ENCODE measurements around the gene C19orf73.
"Not testable (repeated sequence)": the region's sequence is repeated elsewhere in the genome, so short reads cannot be mapped to it uniquely, and the experiment has no call there.

Gene C19orf73

DNA sequence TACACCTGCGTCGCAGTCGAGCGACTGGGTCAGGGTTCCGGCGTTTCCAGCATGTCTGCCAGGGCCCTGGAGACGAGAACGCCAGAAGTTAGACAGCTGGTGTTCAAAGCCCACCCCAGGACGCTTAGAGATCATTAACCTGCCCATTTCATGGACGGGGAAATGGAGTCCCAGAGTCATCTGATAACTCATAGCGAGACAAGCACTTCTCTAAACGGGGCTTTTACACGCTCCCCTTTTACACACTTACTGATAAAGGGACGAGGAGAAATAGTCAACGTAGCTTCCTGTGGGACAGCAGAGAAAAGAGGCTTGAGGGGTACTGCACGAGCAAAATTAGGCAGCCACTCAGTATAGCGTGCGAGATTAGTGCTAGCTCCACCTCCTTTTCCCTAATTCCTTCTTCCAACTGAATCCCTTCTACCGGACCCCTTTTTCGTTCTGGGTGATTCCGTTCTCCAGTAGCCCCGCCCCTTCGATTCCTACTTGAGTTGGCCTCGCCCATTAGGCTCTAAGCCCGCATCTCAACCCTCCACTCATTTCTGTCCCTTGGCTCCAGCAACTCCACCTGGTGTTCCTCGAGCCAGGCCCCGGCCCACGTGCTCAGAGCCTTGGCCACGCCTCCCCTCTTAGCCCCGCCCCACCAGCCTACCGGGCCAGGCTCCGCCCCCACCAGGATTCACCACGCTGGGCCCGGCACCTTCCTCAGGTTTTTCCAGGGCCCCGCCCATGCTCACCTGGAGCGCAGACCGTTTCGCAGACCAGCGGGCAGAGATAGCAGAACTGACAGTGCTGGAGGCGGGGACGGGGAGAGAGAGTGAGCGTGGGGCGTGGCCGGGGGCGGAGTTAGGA, 32.5 kb upstream of the C19orf73 start:
- Mint-ChIP-seq H3K27me3 (peaks cover 97% of the 10 kb centered on the region), H3K4me3 (peak overlapping the region; percentile 89), H3K4me1 (peaks cover 36% of the 10 kb centered on the region), H3K9me3 (peaks cover 18% of the 10 kb centered on the region), H3K36me3 (peaks cover 9% of the 10 kb centered on the region), H3K27ac (no peak overlapping the region)
- ATAC-seq: no peak

DNA sequence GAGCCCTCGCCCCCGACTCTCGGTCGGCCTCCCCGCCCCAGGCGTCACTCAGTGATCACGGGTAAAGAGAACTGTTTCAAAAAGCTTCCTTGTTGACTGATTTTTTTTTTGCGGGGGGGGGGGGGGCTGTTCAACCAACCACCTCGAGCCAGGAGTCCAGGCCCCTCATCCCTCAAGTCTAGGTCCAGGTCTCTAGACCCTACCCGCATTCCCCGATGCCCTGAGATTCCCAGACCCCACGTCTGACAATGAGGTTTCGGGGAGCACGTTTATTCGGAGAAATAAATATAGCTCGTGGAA, 32.0 kb upstream of the C19orf73 start:
- ATAC-seq: no peak
- Mint-ChIP-seq H3K36me3 (peaks cover 9% of the 10 kb centered on the region), H3K27me3 (peaks cover 97% of the 10 kb centered on the region), H3K4me1 (peaks cover 40% of the 10 kb centered on the region), H3K27ac (no peak overlapping the region), H3K9me3 (peaks cover 18% of the 10 kb centered on the region), H3K4me3 (peak overlapping the region; percentile 89)

DNA sequence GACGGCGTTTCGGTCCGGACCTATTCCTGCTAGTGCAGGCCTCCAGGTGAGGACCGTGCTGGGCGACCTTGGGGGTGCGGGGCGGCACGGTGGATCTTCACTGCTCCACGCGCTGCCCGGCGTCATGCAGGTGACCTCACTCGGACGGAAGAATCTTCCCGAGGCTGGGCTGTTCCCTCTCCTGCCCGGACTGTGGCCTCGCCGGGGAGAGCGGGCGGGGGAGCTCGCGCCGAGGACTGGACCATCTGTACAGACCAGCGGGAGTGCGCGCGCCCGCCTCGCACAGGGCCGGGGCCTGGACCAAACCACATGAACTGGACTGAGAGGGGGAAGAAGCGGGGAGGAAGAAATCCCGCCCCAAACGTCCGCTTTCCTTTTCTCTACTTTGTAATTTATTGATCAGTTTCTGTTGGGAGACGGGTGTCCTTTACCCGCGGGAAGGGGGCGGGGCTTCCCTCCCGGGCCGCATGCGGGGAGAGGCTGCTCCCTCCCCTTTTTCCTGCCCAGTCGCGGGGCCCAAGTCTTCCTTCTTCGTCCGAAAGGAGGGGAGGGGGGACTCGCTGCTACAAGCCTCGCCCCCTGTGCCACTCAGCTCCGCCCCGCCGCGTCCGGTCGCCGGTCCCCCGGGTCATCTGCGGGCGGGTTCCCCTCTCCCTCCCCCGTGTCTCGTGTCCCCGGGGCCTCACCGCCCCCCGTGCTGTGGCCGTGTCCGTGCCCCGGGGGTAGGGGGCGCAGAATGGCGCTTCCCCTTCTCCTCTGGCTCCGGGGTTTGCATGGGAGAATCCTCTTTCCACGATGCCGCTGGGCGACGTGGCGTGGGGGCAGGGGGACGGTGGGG, 31.4 kb upstream of the C19orf73 start:
- Mint-ChIP-seq H3K36me3 (peaks cover 9% of the 10 kb centered on the region), H3K27me3 (peaks cover 97% of the 10 kb centered on the region)
- peak; percentile 59 for ATAC-seq

DNA sequence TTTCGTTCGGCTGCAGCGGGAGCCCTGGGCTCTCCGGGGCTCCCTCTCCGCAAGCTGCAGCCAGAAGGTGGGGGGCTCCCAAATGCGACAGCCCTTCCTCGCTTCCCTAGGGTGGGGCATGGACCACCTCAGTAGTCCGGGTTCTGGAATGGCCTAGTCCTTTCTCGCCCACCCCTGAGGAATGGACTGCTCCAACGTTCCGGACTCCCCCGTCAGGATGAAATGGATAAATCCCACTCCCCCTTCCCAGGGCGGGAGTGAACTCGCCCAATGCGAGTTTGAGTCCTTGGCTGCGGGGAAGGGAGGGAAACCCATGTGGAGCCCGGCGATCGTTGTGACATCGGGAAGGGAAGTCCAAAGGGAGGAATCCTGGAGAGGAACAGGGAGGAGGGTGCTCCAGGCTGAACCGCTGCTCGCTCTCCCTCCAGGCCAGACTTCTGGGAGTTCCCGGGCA, 30.7 kb upstream of the C19orf73 start:
- Mint-ChIP-seq H3K36me3 (peaks cover 7% of the 10 kb centered on the region), H3K9me3 (peaks cover 17% of the 10 kb centered on the region), H3K4me1 (peaks cover 45% of the 10 kb centered on the region), H3K27me3 (peaks cover 95% of the 10 kb centered on the region), H3K4me3 (peak overlapping the region; percentile 89), H3K27ac (peak overlapping the region; percentile 70)
- ATAC-seq: no peak

More for the DNA sequence above, 31.4 kb upstream of the C19orf73 start:
- peaks cover 18% of the 10 kb centered on the region for H3K9me3 Mint-ChIP-seq
- H3K4me3 Mint-ChIP-seq: peak overlapping the region; percentile 89
- H3K27ac Mint-ChIP-seq: peak overlapping the region; percentile 70
- H3K4me1 Mint-ChIP-seq: peaks cover 45% of the 10 kb centered on the region

DNA sequence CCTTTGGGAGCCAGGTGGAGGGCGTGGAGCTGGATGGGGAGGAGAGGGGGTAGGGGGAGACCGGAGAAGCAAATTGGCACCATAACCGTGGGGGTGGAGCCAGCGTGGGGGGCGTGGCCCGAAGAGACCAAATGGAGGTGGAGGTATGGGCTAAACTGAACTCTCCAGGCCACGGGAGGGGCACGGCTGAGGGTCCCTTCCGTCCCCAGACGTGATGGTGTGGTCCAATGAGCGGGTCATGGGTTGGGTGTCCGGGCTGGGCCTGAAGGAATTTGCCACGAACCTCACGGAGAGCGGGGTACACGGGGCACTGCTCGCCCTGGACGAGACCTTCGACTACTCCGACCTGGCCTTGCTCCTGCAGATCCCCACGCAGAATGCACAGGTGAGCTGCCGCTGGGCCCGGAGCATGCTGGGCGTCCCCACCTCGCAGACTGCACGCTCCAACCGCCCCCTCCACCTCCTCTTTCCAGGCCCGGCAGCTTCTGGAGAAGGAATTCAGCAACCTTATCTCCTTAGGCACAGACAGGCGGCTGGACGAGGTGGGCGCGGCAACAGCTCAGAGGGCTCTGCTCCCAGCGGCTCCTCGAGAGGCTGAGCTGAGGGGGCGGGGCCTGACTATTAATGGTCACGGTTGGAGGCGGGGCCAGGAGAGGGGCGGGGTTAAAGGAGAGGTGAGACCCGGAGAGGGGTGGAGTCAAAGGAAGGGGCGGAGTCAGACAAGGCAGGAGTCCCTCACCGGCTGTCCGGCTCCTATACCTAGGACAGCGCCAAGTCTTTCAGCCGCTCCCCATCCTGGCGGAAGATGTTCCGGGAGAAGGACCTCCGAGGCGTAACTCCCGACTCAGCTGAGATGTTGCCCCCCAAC, 30.1 kb upstream of the C19orf73 start:
- peak; percentile 55 for ATAC-seq
- H3K4me3 Mint-ChIP-seq: peak overlapping the region; percentile 58
- H3K4me1 Mint-ChIP-seq: peaks cover 45% of the 10 kb centered on the region
- peaks cover 4% of the 10 kb centered on the region for H3K36me3 Mint-ChIP-seq
- H3K9me3 Mint-ChIP-seq: peaks cover 10% of the 10 kb centered on the region
- no peak overlapping the region for H3K27ac Mint-ChIP-seq
- H3K27me3 Mint-ChIP-seq: peaks cover 89% of the 10 kb centered on the region

DNA sequence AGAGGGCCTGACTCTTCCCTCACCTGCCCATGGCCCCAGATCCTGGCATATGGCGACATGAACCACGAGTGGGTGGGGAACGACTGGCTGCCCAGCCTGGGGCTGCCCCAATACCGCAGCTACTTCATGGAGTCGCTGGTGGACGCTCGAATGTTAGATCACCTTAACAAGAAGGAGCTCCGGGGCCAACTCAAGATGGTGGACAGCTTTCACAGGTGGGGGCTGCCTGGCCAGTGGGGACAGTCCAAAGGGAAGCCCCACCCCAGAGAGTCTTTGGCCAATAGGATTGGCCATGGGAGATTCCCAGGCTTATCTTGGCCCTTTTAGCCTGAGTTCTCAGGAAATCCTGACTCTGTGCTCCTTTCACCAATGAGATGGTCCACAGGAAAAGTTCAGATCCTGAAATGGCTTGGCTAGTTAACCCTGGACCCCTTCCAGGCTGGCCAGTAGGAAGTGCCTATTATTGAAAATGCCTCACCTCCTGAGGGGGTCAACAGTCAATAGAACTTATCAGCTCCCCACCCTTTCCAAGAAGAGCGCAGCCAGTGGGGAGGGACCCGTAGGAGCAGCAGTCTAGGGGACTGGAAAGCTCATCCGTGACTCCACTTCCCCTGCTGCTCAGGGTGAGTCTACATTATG, 29.2 kb upstream of the C19orf73 start:
- no peak for ATAC-seq
- peak overlapping the region; percentile 58 for H3K4me3 Mint-ChIP-seq
- H3K4me1 Mint-ChIP-seq: peaks cover 41% of the 10 kb centered on the region
- H3K9me3 Mint-ChIP-seq: peaks cover 5% of the 10 kb centered on the region
- H3K27me3 Mint-ChIP-seq: peaks cover 85% of the 10 kb centered on the region
- H3K36me3 Mint-ChIP-seq: peaks cover 4% of the 10 kb centered on the region
- no peak overlapping the region for H3K27ac Mint-ChIP-seq

GRCh38 chr19:49146408-49146770, 27.4 kb upstream of the C19orf73 start:
- not testable (repeated sequence) for H3K4me3 Mint-ChIP-seq, H3K9me3 Mint-ChIP-seq, ATAC-seq, H3K36me3 Mint-ChIP-seq, H3K27ac Mint-ChIP-seq
- Mint-ChIP-seq H3K4me1 (peaks cover 47% of the 10 kb centered on the region), H3K27me3 (peaks cover 85% of the 10 kb centered on the region)

- Mint-ChIP-seq H3K27ac (no peak overlapping the region), H3K27me3 (peaks cover 88% of the 10 kb centered on the region), H3K9me3 (peaks cover 2% of the 10 kb centered on the region), H3K4me1 (peaks cover 45% of the 10 kb centered on the region), H3K4me3 (no peak overlapping the region), H3K36me3 (peaks cover 4% of the 10 kb centered on the region)
- peak; percentile 31 for ATAC-seq
These were observed 26.8 kb upstream of the C19orf73 start for GRCh38 chr19:49145573-49146407.

- Mint-ChIP-seq H3K27ac (no peak overlapping the region), H3K27me3 (peaks cover 62% of the 10 kb centered on the region)
These were observed 24.0 kb upstream of the C19orf73 start for GRCh38 chr19:49142866-49143335.

DNA sequence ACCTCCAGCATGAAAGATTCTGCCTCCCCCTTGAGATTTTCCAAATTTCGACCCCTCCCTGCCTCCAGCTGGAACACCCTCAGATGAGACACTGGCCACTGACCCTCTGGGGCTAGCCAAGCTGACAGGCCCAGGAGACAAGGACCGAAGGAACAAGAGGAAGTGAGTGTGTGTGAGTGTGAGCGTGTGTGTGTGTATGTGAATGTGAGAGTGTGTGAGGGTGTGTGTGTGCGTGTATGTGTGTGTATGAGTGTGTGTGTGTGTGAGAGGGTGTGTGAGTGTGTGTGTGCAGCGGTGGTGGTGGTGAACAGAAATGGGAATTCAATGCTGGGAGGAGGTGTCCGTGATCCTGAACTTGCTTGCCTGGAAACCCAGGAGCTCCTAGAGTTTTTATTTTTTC, 22.4 kb upstream of the C19orf73 start:
- Mint-ChIP-seq H3K9me3 (no peaks in the 10 kb centered on the region), H3K27ac (no peak overlapping the region), H3K27me3 (peaks cover 62% of the 10 kb centered on the region), H3K4me3 (no peak overlapping the region), H3K36me3 (peaks cover 4% of the 10 kb centered on the region), H3K4me1 (peaks cover 24% of the 10 kb centered on the region)
- ATAC-seq: no peak

More at GRCh38 chr19:49142866-49143335, 24.0 kb upstream of the C19orf73 start:
- Mint-ChIP-seq H3K4me3 (peak overlapping the region; percentile 62), H3K36me3 (no peaks in the 10 kb centered on the region), H3K9me3 (no peaks in the 10 kb centered on the region), H3K4me1 (peaks cover 24% of the 10 kb centered on the region)
- ATAC-seq: peak; percentile 86

GRCh38 chr19:49140951-49141350, 22.0 kb upstream of the C19orf73 start:
- H3K4me3 Mint-ChIP-seq: no peak overlapping the region
- H3K27ac Mint-ChIP-seq: no peak overlapping the region
- no peaks in the 10 kb centered on the region for H3K9me3 Mint-ChIP-seq
- ATAC-seq: no peak
- peaks cover 62% of the 10 kb centered on the region for H3K27me3 Mint-ChIP-seq
- H3K36me3 Mint-ChIP-seq: peaks cover 4% of the 10 kb centered on the region
- H3K4me1 Mint-ChIP-seq: peaks cover 20% of the 10 kb centered on the region

GRCh38 chr19:49136771-49137171, 17.8 kb upstream of the C19orf73 start:
- peaks cover 4% of the 10 kb centered on the region for H3K36me3 Mint-ChIP-seq
- ATAC-seq: no peak
- H3K4me3 Mint-ChIP-seq: no peak overlapping the region
- H3K4me1 Mint-ChIP-seq: peaks cover 12% of the 10 kb centered on the region
- H3K9me3 Mint-ChIP-seq: no peaks in the 10 kb centered on the region
- peaks cover 68% of the 10 kb centered on the region for H3K27me3 Mint-ChIP-seq
- no peak overlapping the region for H3K27ac Mint-ChIP-seq

DNA sequence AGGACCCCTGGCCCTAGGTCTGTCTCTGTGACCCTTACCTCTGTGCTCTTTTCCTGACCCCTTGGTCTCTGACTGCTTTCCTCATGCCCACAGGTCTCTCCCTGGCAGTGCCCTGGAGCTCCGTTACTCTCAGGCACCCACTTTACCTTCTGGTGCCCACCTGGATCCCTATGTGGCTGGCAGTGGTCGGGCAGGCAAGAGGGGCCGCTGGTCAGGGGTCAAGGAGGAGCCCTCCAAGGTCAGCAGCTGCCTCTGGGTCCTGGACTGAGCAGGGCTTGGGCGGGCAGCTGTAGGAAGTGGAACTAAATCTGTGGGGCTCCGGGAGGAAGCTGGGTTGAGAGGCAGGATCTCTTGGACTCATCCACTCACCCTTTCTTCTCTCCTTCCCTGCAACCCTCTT, 16.7 kb upstream of the C19orf73 start:
- Mint-ChIP-seq H3K9me3 (no peaks in the 10 kb centered on the region), H3K36me3 (peaks cover 4% of the 10 kb centered on the region), H3K27ac (no peak overlapping the region), H3K27me3 (peaks cover 59% of the 10 kb centered on the region), H3K4me1 (peaks cover 12% of the 10 kb centered on the region), H3K4me3 (no peak overlapping the region)
- ATAC-seq: no peak

Measured in stimulated activated memory B cell treated with anti-CD40 and anti-IgM and Interleukin-4, amounts not matched to agents 10 μg/mL and 1 μg/mL and 100 μg/mL, for 72 hours (primary cell).